Subcutaneous adipose tissue (tissue), 4 donors: ENCODE data around the gene SLC35B2. TPM values are rescaled to one million over a fixed set of nuclear protein-coding genes. Genes with fewer than 3 reads are reported as not detected.

Experiments used
- total RNA-seq, 4 donors: library from RNA; depleted of rRNA; stranded (reverse); fragments of >200 nt; gene quantifications; one replicate each; pipeline ENCODE4 v1.1.0, GENCODE V29; 2016
- TF ChIP-seq, protein P1 (sequence below): fragments of 450-650 bp; IDR thresholded peaks from one replicate; pipeline ENCODE4 v1.5.1; 2016; ENCODE audit warnings: low read depth, mild to moderate bottlenecking, control low read depth, antibody characterized with exemption, moderate library complexity

The SLC35B2 gene
- total RNA-seq, 4 donors from 2014 or later = 14.2 to 30.3 (median 25.8) TPM

- TF ChIP-seq, protein P1, sequence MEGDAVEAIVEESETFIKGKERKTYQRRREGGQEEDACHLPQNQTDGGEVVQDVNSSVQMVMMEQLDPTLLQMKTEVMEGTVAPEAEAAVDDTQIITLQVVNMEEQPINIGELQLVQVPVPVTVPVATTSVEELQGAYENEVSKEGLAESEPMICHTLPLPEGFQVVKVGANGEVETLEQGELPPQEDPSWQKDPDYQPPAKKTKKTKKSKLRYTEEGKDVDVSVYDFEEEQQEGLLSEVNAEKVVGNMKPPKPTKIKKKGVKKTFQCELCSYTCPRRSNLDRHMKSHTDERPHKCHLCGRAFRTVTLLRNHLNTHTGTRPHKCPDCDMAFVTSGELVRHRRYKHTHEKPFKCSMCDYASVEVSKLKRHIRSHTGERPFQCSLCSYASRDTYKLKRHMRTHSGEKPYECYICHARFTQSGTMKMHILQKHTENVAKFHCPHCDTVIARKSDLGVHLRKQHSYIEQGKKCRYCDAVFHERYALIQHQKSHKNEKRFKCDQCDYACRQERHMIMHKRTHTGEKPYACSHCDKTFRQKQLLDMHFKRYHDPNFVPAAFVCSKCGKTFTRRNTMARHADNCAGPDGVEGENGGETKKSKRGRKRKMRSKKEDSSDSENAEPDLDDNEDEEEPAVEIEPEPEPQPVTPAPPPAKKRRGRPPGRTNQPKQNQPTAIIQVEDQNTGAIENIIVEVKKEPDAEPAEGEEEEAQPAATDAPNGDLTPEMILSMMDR = no peak
These were observed 44.6 kb upstream of the SLC35B2 start for GRCh38 chr6:44301782-44302564.

GRCh38 chr6:44301106-44301505 lies 43.8 kb upstream of the SLC35B2 start:
- TF ChIP-seq, protein P1 = no peak

- TF ChIP-seq, protein P1 = no peak
These were observed 43.0 kb upstream of the SLC35B2 start for GRCh38 chr6:44300292-44300823.

GRCh38 chr6:44298864-44299263 lies 41.5 kb upstream of the SLC35B2 start:
- TF ChIP-seq, protein P1 = no peak

- TF ChIP-seq, protein P1 = no peak
These were observed 40.9 kb upstream of the SLC35B2 start for GRCh38 chr6:44298055-44298803.

DNA sequence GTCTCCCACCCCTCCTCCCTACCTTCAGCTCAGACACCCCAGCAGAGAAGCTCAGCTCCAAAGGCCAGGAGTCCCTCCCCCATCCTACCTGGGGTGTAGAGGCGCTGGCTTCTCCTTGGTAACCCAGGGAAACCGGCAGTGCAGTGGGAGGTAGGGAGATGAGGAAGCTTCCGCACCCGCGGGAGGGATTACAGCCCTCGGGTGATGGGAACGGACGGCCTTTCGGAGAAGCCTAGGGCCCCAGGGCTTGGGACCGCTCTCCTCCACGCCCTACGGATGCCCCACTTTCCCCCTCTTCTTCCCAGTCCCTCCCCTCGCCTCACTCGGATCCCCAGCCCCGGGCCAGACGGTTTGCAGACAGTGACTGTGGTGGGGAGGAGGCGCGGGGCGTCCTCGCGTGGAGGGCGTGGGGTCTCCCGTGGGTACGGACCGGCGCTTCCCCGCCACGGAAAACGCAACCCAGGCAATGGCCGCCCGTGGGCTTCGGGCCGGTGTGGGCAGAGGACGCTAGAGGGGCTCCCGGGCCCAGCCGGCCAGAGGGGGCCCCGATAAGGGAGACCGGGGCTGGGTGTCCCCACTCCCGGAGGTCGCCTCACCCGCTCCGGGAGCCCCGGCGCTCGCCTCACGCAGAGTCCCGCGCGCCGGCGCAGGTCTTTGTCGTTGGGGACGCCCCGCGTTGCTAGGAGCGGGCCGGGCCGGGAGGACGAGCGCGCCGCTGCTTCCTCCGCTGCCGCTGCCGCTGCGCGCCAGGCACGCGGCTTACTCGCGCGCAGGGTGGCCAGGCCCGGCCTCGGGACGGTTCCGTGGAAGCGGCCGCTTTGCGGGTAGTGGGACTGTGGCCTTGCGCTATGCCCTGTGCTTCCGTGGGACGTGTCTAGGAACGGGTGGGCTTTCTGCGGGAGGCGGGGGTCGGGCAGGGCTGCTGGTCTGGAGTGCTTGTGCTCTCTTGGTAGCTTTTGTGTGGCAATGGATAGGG lies 40.0 kb upstream of the SLC35B2 start:
- TF ChIP-seq, protein P1 = no peak
